ENCODE measurements around the gene TEC.

Gene TEC

DNA sequence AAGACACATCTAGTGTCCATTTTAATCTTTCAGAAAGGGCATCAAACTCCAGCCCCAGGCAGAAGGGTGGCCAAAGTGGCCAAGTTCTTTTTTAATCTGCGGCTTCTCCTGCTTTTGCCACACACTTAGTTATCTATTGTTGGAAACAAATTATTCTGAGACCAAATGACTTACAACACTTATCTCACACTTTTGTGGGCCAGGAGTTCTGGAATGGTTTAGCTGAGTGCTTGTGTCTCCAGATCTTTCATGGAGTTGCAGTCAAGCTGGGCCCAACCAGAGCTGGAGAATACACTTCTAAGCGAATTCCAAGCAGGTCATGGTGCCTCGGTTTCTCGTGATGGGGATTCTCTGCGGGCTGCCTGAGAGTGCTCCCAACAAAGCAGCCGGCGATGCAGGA is 139.5 kb downstream of the TEC start:
- TF ChIP-seq, protein P1, sequence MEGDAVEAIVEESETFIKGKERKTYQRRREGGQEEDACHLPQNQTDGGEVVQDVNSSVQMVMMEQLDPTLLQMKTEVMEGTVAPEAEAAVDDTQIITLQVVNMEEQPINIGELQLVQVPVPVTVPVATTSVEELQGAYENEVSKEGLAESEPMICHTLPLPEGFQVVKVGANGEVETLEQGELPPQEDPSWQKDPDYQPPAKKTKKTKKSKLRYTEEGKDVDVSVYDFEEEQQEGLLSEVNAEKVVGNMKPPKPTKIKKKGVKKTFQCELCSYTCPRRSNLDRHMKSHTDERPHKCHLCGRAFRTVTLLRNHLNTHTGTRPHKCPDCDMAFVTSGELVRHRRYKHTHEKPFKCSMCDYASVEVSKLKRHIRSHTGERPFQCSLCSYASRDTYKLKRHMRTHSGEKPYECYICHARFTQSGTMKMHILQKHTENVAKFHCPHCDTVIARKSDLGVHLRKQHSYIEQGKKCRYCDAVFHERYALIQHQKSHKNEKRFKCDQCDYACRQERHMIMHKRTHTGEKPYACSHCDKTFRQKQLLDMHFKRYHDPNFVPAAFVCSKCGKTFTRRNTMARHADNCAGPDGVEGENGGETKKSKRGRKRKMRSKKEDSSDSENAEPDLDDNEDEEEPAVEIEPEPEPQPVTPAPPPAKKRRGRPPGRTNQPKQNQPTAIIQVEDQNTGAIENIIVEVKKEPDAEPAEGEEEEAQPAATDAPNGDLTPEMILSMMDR (IDR thresholded peaks at IDR 0.05; ENCODE audit: low read depth, low read length, missing control alignments), result no peak

DNA sequence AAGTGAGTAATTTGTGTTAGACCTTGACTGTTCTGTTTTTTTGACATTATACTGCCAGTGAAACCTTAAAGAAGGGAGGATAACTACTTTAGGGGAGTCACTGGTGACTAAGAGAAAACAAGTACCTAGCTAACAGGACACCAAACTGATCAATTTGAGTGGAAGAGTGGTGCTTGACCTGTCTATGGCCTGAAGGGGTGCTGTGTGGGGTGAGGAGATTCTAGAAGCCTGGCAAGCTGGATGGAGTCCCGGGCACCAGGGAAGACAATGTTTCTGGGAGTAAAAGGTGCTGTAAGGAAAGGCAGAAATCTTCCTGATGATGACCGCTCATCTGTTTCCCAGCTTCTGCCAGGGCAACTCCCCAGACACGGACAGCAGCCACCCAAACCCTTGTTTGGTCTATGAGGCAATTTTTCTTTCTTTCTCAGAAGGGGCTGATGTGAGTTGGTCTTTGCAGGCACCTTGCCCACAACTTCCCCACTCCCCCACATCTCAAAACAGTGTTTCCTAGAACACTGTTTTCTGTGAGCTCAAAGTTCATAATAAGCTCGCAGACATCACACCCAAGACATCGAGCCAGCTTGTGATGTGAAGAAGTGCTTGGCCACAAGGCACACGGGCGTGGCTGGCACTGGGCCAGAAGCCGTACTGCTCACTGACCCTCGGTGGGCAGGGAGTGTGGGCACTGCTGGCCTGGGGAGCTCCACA is 140.2 kb downstream of the TEC start:
- H3K4me3 ChIP-seq (replicated peaks; ENCODE audit: low read depth, low read length), result no peak overlapping the region
- DNase-seq (ENCODE audit: extremely low read depth, low read depth), result no peak
- TF ChIP-seq, protein P1 (IDR thresholded peaks at IDR 0.05; ENCODE audit: low read depth, low read length, missing control alignments), result no peak

More for the DNA sequence above, 139.5 kb downstream of the TEC start:
- no peak for DNase-seq (ENCODE audit: extremely low read depth, low read depth)
- no peak overlapping the region for H3K4me3 ChIP-seq (replicated peaks; ENCODE audit: low read depth, low read length)

DNA sequence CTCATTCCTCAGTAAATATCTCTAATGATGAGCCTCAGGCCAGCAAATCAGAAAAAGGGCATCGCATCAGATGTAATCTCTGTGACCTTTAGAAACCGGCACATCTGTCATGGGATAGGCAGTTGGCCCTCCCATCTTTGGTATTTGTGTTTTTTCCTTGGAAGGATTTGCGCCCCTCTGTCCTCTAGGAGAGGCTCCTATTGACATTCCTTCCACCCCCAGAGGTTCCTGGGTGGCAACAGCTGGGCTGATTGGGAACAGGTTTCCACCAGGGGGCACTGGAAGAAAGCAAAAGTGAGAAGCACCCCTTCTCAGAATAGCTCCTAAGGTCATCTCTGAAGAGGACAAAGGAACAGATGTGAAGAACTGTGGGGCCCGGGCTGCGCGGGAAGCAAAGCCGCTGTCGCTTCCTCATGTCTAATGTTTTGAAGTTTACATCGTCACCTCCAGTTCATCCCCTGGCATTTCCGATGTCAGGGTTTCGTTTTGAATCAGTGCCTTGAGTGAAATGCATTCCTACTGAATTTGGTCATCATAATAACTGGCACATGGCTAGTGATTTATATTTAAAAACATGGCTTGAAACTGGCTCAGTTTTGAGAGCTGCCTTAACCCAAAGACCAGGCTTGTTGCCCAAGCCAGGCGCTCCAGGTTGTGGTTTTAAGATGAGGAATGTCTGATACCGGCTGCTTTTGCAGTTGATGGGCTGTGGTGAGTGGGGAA is 141.8 kb downstream of the TEC start:
- TF ChIP-seq, protein P1 (IDR thresholded peaks at IDR 0.05; ENCODE audit: low read depth, low read length, missing control alignments), result peak; percentile 69
- no peak overlapping the region for H3K4me3 ChIP-seq (replicated peaks; ENCODE audit: low read depth, low read length)
- peak; percentile 93 for DNase-seq (ENCODE audit: extremely low read depth, low read depth)

DNA sequence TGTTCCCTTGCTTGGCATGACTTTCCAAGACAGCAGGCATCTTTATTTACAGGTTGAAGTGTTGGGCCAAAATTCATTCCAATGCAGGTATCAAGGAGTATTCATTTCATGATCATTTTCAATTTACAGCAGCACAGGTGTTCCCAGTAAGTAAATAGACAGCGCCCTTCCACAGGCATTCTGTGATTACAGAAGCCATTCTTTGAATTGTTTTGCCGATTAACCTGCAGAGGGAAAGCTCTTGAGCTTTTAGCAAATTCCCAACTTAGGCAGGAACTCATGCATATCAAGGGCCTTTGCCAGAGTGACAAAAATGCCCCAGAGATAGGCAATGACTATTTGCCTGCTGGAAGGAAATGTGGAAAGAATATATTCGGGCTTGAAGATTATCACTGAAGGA is 142.4 kb downstream of the TEC start:
- TF ChIP-seq, protein P1 (IDR thresholded peaks at IDR 0.05; ENCODE audit: low read depth, low read length, missing control alignments), result no peak
- no peak for DNase-seq (ENCODE audit: extremely low read depth, low read depth)
- H3K4me3 ChIP-seq (replicated peaks; ENCODE audit: low read depth, low read length), result no peak overlapping the region

DNA sequence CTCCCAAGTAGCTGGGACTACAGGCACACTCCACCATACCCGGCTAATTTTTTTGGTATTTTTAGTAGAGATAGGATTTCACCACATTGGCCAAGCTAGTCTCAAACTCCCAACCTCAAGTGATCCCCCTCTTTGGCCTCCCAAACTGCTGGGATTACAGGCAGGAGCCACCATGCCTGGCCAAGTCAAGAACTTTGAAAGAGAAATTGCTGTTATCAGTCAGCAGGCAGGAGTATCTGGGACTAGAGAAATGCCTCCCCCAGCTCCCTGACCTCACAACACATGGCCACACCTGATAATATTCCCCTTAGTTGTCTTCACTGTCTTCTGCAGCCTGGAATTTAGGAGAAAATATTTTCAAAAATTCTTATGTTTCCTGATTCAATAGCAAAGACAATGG is 143.0 kb downstream of the TEC start:
- TF ChIP-seq, protein P1 (IDR thresholded peaks at IDR 0.05; ENCODE audit: low read depth, low read length, missing control alignments), result no peak
- no peak overlapping the region for H3K4me3 ChIP-seq (replicated peaks; ENCODE audit: low read depth, low read length)
- DNase-seq (ENCODE audit: extremely low read depth, low read depth), result no peak

DNA sequence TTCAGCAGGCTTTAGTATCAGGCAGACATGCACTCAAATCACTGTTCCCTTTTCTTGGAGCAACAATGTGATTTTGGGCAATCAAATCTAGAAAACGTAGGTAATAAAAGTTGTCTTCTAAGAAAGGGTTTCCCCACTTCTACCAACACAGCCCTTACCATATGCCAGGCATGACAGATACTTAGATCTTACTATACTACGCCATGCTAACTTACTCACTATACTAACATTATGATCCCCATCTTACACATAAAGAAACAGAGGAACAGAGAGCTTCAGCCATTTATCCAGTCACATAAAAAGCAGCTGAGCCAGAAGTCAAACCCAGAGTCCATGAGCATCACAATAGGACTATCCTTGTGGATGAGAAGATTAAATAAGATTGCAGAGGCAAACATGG is 144.8 kb downstream of the TEC start:
- no peak for DNase-seq (ENCODE audit: extremely low read depth, low read depth)
- TF ChIP-seq, protein P1 (IDR thresholded peaks at IDR 0.05; ENCODE audit: low read depth, low read length, missing control alignments), result no peak
- H3K4me3 ChIP-seq (replicated peaks; ENCODE audit: low read depth, low read length), result no peak overlapping the region
